Peyer's patch (tissue), 4 donors: ENCODE measurements around the gene RALGDS. TPM values are rescaled to one million over a fixed set of nuclear protein-coding genes. Genes with fewer than 3 reads are reported as not detected.
A peak's percentile ranks its signal among the peaks of the same experiment; 100 is the strongest.

Experiments used
- DNase-seq, 3 donors: peaks; one replicate each; pipeline ENCODE4 v3.0.0-alpha.2; 2017 to 2019
- H3K27ac ChIP-seq, 4 donors: fragments of 200-600 bp; sonication (generic); one replicate each; pipeline ENCODE4 v1.5.1; 2016 to 2019
- H3K27me3 ChIP-seq, 2 donors: fragments of 200-600 bp; sonication (generic); one replicate each; pipeline ENCODE4 v1.5.1; 2019
- H3K36me3 ChIP-seq, 3 donors: fragments of 200-600 bp; sonication (generic); one replicate each; pipeline ENCODE4 v1.5.1; 2016 to 2019
- H3K4me1 ChIP-seq, 4 donors: fragments of 200-600 bp; sonication (generic); one replicate each; pipeline ENCODE4 v1.5.1; 2016 to 2019
- H3K4me3 ChIP-seq, 4 donors: fragments of 200-600 bp; sonication (generic); 1 replicate in 3 of 4; 2 replicates in 1 of 4; pipeline ENCODE4 v1.5.1; 2016 to 2019; ENCODE audit warnings: mild to moderate bottlenecking in 1 of 4
- H3K9me3 ChIP-seq, 4 donors: fragments of 200-600 bp; sonication (generic); one replicate each; pipeline ENCODE4 v1.5.1; 2016 to 2019; ENCODE audit warnings: mild to moderate bottlenecking in 1 of 4
- POLR2A ChIP-seq, 2 donors: fragments of 450-650 bp; IDR thresholded peaks; one replicate each; pipeline ENCODE4 v1.5.1; 2017; ENCODE audit warnings: antibody characterized with exemption in 2 of 2, mild to moderate bottlenecking in 2 of 2, moderate library complexity in 2 of 2
- total RNA-seq, 4 donors: library from RNA; depleted of rRNA; stranded (reverse); fragments of >200 nt; gene quantifications; one replicate each; pipeline ENCODE4 v1.1.0, GENCODE V29; 2016
- TF ChIP-seq, protein P1 (sequence below), 6 experiments: fragments of 450-650 bp in 4 of 6; fragments of 200-600 bp in 2 of 6; sonication (generic) in 1 of 6; IDR thresholded peaks; one replicate each; pipeline ENCODE4 v1.5.1; 2017 to 2019; ENCODE audit warnings: antibody characterized with exemption in 6 of 6, mild to moderate bottlenecking in 3 of 6, moderate library complexity in 1 of 6

Gene RALGDS
- total RNA-seq, 4 donors from 2014 or later: 53.1 to 237 (median 139) TPM

DNA sequence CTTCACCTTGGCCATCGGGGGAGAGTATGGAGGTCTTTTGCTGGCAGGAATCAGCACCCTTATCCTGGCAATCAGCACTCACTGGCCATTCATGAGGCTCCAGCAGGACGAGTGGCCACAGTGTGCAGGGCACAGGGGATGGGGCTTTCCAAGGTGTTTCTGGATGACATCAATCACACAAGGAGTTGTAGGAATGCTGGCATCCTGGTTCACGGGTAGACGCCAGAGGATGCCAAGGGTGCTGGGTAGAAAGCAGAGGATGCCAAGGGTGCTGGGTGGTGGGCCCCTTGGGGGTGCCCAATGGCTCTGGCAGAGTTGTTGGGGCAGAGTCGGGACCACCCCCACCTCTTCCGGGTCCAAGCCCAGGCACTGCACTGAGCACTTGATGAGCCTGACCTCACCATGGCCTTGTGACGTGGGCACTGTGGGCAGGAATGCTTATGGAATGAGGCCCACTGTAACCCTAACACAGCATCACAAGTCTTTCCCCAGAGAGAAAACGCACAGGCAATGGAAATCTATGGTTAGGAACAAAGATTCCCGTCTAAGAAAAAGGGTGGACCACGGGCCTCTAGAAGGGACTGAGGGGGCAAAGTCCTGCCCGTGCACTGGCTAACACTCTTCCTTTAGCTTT, 30.2 kb downstream of the RALGDS start:
- DNase-seq: no peak
- Histone ChIP-seq H3K9me3 (no peaks in the 10 kb centered on the region), H3K27ac (no peak overlapping the region), H3K4me3 (no peak overlapping the region), H3K36me3 (no peaks in the 10 kb centered on the region), H3K27me3 (no peaks in the 10 kb centered on the region), H3K4me1 (no peaks in the 10 kb centered on the region)
- TF ChIP-seq, protein P1, sequence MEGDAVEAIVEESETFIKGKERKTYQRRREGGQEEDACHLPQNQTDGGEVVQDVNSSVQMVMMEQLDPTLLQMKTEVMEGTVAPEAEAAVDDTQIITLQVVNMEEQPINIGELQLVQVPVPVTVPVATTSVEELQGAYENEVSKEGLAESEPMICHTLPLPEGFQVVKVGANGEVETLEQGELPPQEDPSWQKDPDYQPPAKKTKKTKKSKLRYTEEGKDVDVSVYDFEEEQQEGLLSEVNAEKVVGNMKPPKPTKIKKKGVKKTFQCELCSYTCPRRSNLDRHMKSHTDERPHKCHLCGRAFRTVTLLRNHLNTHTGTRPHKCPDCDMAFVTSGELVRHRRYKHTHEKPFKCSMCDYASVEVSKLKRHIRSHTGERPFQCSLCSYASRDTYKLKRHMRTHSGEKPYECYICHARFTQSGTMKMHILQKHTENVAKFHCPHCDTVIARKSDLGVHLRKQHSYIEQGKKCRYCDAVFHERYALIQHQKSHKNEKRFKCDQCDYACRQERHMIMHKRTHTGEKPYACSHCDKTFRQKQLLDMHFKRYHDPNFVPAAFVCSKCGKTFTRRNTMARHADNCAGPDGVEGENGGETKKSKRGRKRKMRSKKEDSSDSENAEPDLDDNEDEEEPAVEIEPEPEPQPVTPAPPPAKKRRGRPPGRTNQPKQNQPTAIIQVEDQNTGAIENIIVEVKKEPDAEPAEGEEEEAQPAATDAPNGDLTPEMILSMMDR (IDR thresholded peaks at IDR 0.05): no peak
- no peak for TF ChIP-seq POLR2A (IDR thresholded peaks at IDR 0.05)

- TF ChIP-seq POLR2A (IDR thresholded peaks at IDR 0.05): no peak
- TF ChIP-seq, protein P1 (IDR thresholded peaks at IDR 0.05): no peak
- H3K27ac ChIP-seq: no peak overlapping the region
- no peaks in the 10 kb centered on the region for H3K27me3 ChIP-seq
- no peaks in the 10 kb centered on the region for H3K36me3 ChIP-seq
- no peak overlapping the region for H3K4me3 ChIP-seq
- DNase-seq: no peak
- H3K9me3 ChIP-seq: no peaks in the 10 kb centered on the region
- no peaks in the 10 kb centered on the region for H3K4me1 ChIP-seq
These were observed 30.9 kb downstream of the RALGDS start for GRCh38 chr9:133090187-133090586.

- no peak overlapping the region for H3K4me3 ChIP-seq
- DNase-seq: peak in 2 of 3 donors; percentile 45 to 47
- H3K4me1 ChIP-seq: no peaks in the 10 kb centered on the region
- H3K27me3 ChIP-seq: no peaks in the 10 kb centered on the region
- no peak overlapping the region for H3K27ac ChIP-seq
- H3K9me3 ChIP-seq: no peaks in the 10 kb centered on the region
- TF ChIP-seq POLR2A (IDR thresholded peaks at IDR 0.05): no peak
- TF ChIP-seq, protein P1 (IDR thresholded peaks at IDR 0.05): no peak
- H3K36me3 ChIP-seq: no peaks in the 10 kb centered on the region
These were observed 31.8 kb downstream of the RALGDS start for GRCh38 chr9:133089271-133089671.

- no peak overlapping the region for H3K4me3 ChIP-seq
- H3K4me1 ChIP-seq: no peaks in the 10 kb centered on the region
- TF ChIP-seq, protein P1 (IDR thresholded peaks at IDR 0.05): no peak
- H3K27me3 ChIP-seq: no peaks in the 10 kb centered on the region
- no peaks in the 10 kb centered on the region for H3K36me3 ChIP-seq
- DNase-seq: no peak
- H3K27ac ChIP-seq: no peak overlapping the region
- H3K9me3 ChIP-seq: no peaks in the 10 kb centered on the region
These were observed 32.3 kb downstream of the RALGDS start for GRCh38 chr9:133088756-133089155.

DNA sequence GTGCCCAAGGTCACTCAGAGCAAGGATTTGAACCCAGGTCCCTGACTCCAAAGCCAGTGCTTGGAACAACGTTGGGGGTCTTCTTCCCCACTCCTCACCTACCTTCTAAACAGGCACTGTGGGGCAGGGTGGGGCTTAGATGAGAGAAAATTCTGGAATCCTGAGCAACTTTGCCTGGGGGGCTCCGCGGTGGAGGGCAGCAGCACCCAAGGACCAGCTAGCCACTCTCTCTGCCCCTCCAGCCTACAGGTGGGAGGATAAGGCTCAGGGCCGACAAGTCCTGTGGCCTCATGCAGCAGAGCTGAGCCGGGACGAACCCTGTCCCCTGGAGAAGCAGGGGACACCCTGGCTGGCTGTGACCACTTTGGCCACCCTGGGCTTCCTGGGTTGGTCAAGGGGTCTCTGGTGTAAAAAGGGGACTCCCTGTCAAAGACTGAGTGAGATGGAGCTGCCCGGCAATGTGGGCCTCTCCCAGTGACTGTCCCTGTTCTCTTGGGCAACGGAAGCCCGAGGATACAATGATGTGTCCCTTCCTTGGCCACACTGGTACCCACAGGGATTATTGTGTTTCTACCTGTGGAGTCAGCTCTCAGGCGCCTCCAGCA, 32.8 kb downstream of the RALGDS start:
- Histone ChIP-seq H3K4me3 (no peak overlapping the region), H3K27me3 (no peaks in the 10 kb centered on the region), H3K9me3 (no peaks in the 10 kb centered on the region), H3K4me1 (no peaks in the 10 kb centered on the region), H3K27ac (no peak overlapping the region), H3K36me3 (no peaks in the 10 kb centered on the region)
- TF ChIP-seq, protein P1 (IDR thresholded peaks at IDR 0.05): no peak
- no peak for TF ChIP-seq POLR2A (IDR thresholded peaks at IDR 0.05)
- peak in 1 of 3 donors; percentile 43 for DNase-seq
